Stomach (tissue), 9 donors: Measurements from ENCODE around the gene CHDH. TPM values are rescaled to one million over a fixed set of nuclear protein-coding genes. Genes with fewer than 3 reads are reported as not detected.
A peak's percentile ranks its signal among the peaks of the same experiment; 100 is the strongest.

Experiments
- DNase-seq, 2 donors: peaks; one replicate each; pipeline versions ENCODE4 v3.0.0 to v3.0.0-alpha.2; 2013 to 2019
- H3K27ac ChIP-seq, 5 donors: fragments of 200-600 bp in 4 of 5; sonication (generic) in 4 of 5; one replicate each; pipeline ENCODE4 v1.5.1; 2013 to 2019; ENCODE audit warnings: mild to moderate bottlenecking in 1 of 5, moderate library complexity in 1 of 5
- H3K27me3 ChIP-seq, 3 donors: fragments of 200-600 bp; sonication (generic); one replicate each; pipeline ENCODE4 v1.5.1; 2017 to 2019; ENCODE audit warnings: mixed run types in 1 of 3
- H3K36me3 ChIP-seq, 4 donors: fragments of 200-600 bp; sonication (generic); 1 replicate in 3 of 4; 2 replicates in 1 of 4; pipeline ENCODE4 v1.5.1; 2016 to 2019
- H3K4me1 ChIP-seq, 4 donors: fragments of 200-600 bp; sonication (generic); one replicate each; pipeline ENCODE4 v1.5.1; 2016 to 2019
- H3K4me3 ChIP-seq, 4 donors: fragments of 200-600 bp; sonication (generic) in 3 of 4; one replicate each; pipeline ENCODE4 v1.5.1; 2016 to 2019; ENCODE audit warnings: mild to moderate bottlenecking in 1 of 4
- H3K9me3 ChIP-seq, 4 donors: fragments of 200-600 bp; sonication (generic); one replicate each; pipeline ENCODE4 v1.5.1; 2016 to 2019
- EP300 ChIP-seq: sonication (generic); formaldehyde crosslinking; IDR thresholded peaks from one replicate; pipeline ENCODE4 v1.6.1; 2017; ENCODE audit warnings: antibody characterized with exemption
- POLR2A ChIP-seq, 4 donors: fragments of 450-650 bp; IDR thresholded peaks; one replicate each; pipeline ENCODE4 v1.6.1; 2016; ENCODE audit warnings: antibody characterized with exemption in 4 of 4, control low read depth in 2 of 4, mild to moderate bottlenecking in 1 of 4, moderate library complexity in 1 of 4
- POLR2AphosphoS5 ChIP-seq, 3 donors: sonication (generic); formaldehyde crosslinking; IDR thresholded peaks; one replicate each; pipeline ENCODE4 v1.6.1; 2016; ENCODE audit warnings: antibody characterized with exemption in 3 of 3
- WGBS, 5 donors: extraction: QIAGEN DNeasy Blood & Tissue Kit in 3 of 5; methylation state at CpG; one replicate each; pipeline versions ENCODE4 v1.1.5 to v1.1.7; 2013 to 2018; 5-methylcytosine and 5-hydroxymethylcytosine counted together
- intact Hi-C: fragments of 100-400 bp; cut with DNase I; formaldehyde crosslinking; loops from one replicate; pipeline ENCODE4 v1.15.1; 2023; ENCODE audit warnings: low total_unique reads
- polyA plus RNA-seq, 3 donors: library from polyadenylated mRNA; stranded (reverse); fragments of 200-250 nt; gene quantifications; one replicate each; pipeline ENCODE4 v1.2.3, GENCODE V29; 2013
- total RNA-seq, 5 donors: library from RNA; depleted of rRNA; stranded (reverse); fragments of >200 nt; gene quantifications; one replicate each; pipeline versions ENCODE4 v1.1.0 to v1.2.3, GENCODE V29; 2014 to 2016
- TF ChIP-seq, protein P1 (sequence below), 7 experiments: fragments of 450-650 bp in 4 of 7; fragments of 200-600 bp in 3 of 7; sonication (generic) in 3 of 7; IDR thresholded peaks; one replicate each; pipeline ENCODE4 v1.5.1; 2016 to 2019; ENCODE audit warnings: antibody characterized with exemption in 7 of 7, control low read depth in 2 of 7, mild to moderate bottlenecking in 1 of 7
- donor health status: healthy with polysubstance abuse.
- donor health status: Bipolar disorder and iron deficiency.
- donor health status: healthy.

Gene CHDH
- total and polyA plus RNA-seq, 8 donors = 1.7 to 385 (median 8.4) TPM

DNA sequence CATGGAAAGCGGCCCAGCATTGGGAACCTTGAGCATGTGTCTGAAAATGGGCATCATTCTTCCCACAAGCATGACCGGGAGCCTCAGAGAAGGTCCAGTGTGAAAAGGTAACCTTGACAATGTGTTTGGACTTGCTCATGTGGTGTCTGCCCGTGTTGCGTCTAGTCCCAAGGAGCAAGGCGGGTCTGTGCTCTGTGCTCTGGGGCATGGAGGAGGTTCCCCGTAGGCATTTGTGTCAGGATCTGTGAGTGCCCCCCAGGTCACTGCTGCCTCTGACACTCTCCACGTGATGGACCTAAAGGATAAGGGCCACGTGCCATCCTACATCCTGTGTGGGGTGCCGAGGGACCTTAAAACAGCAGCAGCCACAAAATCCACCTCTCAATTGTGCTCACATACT, 44.9 kb downstream of the CHDH start:
- Histone ChIP-seq H3K9me3 (no peaks in the 10 kb centered on the region), H3K27ac (no peak overlapping the region), H3K36me3 (no peaks in the 10 kb centered on the region), H3K4me1 (peaks cover 0 to 4% (median under 1%) of the 10 kb centered on the region in 4 donors), H3K27me3 (no peaks in the 10 kb centered on the region), H3K4me3 (no peak overlapping the region)
- intact Hi-C loops = no loop called here
- WGBS, 5 donors = 89 to 95% (median 92%) methylated on average over 6 to 9 of the region's 9 CpGs
- TF ChIP-seq EP300 (no peak), POLR2AphosphoS5 (IDR thresholded peaks at IDR 0.05) (no peak), POLR2A (IDR thresholded peaks at IDR 0.05) (no peak)
- TF ChIP-seq, protein P1, sequence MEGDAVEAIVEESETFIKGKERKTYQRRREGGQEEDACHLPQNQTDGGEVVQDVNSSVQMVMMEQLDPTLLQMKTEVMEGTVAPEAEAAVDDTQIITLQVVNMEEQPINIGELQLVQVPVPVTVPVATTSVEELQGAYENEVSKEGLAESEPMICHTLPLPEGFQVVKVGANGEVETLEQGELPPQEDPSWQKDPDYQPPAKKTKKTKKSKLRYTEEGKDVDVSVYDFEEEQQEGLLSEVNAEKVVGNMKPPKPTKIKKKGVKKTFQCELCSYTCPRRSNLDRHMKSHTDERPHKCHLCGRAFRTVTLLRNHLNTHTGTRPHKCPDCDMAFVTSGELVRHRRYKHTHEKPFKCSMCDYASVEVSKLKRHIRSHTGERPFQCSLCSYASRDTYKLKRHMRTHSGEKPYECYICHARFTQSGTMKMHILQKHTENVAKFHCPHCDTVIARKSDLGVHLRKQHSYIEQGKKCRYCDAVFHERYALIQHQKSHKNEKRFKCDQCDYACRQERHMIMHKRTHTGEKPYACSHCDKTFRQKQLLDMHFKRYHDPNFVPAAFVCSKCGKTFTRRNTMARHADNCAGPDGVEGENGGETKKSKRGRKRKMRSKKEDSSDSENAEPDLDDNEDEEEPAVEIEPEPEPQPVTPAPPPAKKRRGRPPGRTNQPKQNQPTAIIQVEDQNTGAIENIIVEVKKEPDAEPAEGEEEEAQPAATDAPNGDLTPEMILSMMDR (IDR thresholded peaks at IDR 0.05) = no peak
- no peak for DNase-seq

DNA sequence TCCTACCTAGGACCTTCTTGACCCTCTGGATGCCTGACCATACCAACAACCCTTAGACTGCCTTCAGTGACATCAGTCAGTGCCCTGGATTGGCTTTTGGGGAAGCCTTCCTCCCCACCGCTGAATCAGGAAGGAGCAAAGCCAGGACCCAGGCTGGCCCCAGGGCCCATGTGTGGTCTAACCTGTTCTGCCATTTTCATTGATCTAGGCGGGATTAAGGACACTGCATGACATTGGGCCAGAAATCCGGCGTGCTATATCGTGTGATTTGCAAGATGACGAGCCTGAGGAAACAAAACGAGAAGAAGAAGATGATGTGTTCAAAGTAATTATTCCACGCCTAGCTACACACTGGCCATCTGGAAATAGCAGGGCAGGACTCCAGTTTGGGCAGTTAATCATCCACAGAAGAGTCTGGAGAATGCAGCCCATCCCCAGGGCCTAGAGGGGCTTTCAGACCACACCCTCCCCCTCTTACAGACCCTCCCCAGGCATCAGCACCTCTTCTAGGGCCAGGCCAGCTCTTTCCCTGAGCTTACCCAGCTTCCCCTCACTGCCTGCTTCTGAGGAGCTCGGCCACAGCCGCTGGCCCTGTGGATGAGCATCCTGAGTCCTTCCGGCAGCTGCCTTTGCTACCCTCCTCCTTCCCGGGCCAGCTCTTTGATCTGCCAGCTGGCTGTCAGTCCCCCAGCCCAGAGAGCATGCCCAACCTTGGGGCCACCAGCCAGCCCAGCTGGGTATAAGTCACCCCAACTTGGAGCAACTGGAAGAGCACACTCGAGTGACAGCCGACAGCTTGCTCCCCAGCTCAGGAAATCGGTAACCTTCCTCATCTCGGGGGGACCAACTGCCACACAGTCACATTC, 45.9 kb downstream of the CHDH start:
- DNase-seq = peak in 1 of 2 donors; percentile 48
- WGBS, 5 donors = 85 to 90% (median 85%) methylated on average over 15 to 16 of the region's 16 CpGs
- Histone ChIP-seq H3K4me1 (peaks cover 0 to 8% (median 3%) of the 10 kb centered on the region in 4 donors), H3K27me3 (peaks cover 0 to 4% (median 0%) of the 10 kb centered on the region in 3 donors), H3K27ac (no peak overlapping the region), H3K4me3 (no peak overlapping the region), H3K9me3 (no peaks in the 10 kb centered on the region), H3K36me3 (no peaks in the 10 kb centered on the region)
- no peak for TF ChIP-seq POLR2AphosphoS5 (IDR thresholded peaks at IDR 0.05)
- TF ChIP-seq, protein P1 (IDR thresholded peaks at IDR 0.05) = no peak
- no peak for TF ChIP-seq EP300
- TF ChIP-seq POLR2A (IDR thresholded peaks at IDR 0.05) = no peak
- intact Hi-C loops = no loop called here

DNA sequence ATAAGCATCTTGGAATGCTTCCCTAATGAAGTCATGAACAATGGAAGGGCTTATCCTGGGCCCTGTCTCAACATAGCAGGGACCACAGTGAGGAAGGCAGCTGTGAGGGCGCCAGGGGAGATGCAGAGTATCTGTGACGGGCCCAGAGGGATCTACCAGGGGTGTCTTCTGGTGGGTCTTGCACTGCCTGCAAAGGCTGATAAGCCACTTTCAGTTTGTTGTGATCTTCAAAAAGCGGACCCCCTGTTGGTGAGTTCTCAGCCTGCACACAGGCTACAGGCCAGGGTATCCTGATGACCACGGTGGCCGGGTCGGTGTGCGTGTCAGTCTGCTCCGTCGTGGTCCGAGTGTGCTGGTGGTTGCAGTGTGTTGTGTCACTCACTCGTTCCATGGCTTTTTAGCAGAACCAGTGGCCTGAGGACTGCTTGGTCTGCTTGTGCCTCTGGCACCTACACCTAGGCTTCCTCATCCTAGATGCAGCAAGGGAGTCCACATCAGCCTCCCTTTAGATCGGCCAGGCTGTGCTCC, 46.8 kb downstream of the CHDH start:
- no peak for DNase-seq
- no peak overlapping the region for H3K4me3 ChIP-seq
- TF ChIP-seq EP300 = no peak
- TF ChIP-seq, protein P1 (IDR thresholded peaks at IDR 0.05) = no peak
- no peak for TF ChIP-seq POLR2AphosphoS5 (IDR thresholded peaks at IDR 0.05)
- TF ChIP-seq POLR2A (IDR thresholded peaks at IDR 0.05) = no peak
- peaks cover 0 to 8% (median 3%) of the 10 kb centered on the region in 4 donors for H3K4me1 ChIP-seq
- no peaks in the 10 kb centered on the region for H3K9me3 ChIP-seq
- peaks cover 0 to 9% (median 0%) of the 10 kb centered on the region in 3 donors for H3K27me3 ChIP-seq
- H3K27ac ChIP-seq = no peak overlapping the region
- intact Hi-C loops = no loop called here
- WGBS, 5 donors = 80 to 98% (median 95%) methylated on average over 5 to 12 of the region's 12 CpGs
- H3K36me3 ChIP-seq = no peaks in the 10 kb centered on the region

DNA sequence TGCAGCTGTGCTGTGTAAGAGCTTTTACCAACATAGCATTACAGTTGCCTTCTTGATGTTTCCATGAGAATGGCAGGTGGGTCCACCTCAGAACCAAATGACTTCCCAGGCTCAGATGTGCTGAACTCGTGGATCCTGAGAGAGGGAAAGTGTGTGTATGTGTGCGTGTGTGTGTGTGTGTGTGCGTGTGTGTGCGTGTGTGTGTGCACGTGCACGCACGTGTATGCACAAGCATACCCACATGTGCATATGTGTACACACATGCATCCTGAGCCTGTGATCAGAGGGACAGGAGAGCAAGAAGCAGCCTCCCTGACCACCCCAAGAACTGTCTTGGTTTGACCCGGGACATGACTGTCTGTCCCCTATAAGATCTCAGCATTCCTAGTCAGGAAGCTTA, 48.1 kb downstream of the CHDH start:
- no peak for TF ChIP-seq POLR2A (IDR thresholded peaks at IDR 0.05)
- TF ChIP-seq POLR2AphosphoS5 (IDR thresholded peaks at IDR 0.05) = no peak
- TF ChIP-seq, protein P1 (IDR thresholded peaks at IDR 0.05) = no peak
- no peak for TF ChIP-seq EP300
- peaks cover 0 to 9% (median 0%) of the 10 kb centered on the region in 3 donors for H3K27me3 ChIP-seq
- 73 to 89% (median 83%) methylated on average over 8 of the region's 8 CpGs for WGBS, 5 donors

More for the DNA sequence above, 48.1 kb downstream of the CHDH start:
- H3K9me3 ChIP-seq = no peaks in the 10 kb centered on the region
- H3K4me3 ChIP-seq = no peak overlapping the region
- no peaks in the 10 kb centered on the region for H3K36me3 ChIP-seq
- no peak for DNase-seq
- H3K27ac ChIP-seq = no peak overlapping the region
- intact Hi-C loops = no loop called here
- H3K4me1 ChIP-seq = peaks cover 0 to 8% (median 3%) of the 10 kb centered on the region in 4 donors
